Natural killer cell (primary cell): ENCODE data around the gene ZNF787. TPM values are rescaled to one million over a fixed set of nuclear protein-coding genes. Genes with fewer than 3 reads are reported as not detected.

Source experiments
- ATAC-seq, 3 donors: fragments of 150-1000 bp in 2 of 3; fragments of 200-7000 bp in 1 of 3; cut with Tn5 transposase; 1 replicate in 1 of 3; 2 replicates in 2 of 3; pipeline ENCODE4 v1.10.0; 2021; ENCODE audit warnings: mild to moderate bottlenecking in 2 of 3, moderate library complexity in 2 of 3
- DNase-seq, 2 donors: peaks; one replicate each; pipeline versions ENCODE4 v3.0.0 to v3.0.0-alpha.2; 2013 to 2021; ENCODE audit warnings: mixed read lengths in 1 of 2
- H3K27ac ChIP-seq: one replicate; pipeline ENCODE4 v1.5.1; 2013; ENCODE audit warnings: mild to moderate bottlenecking, low read length
- H3K27me3 ChIP-seq: one replicate; pipeline ENCODE4 v1.6.1; 2013; ENCODE audit warnings: low read length; ENCODE audit not compliant: control insufficient read depth, insufficient read depth
- H3K36me3 ChIP-seq: one replicate; pipeline ENCODE4 v1.6.1; 2013; ENCODE audit warnings: low read length; ENCODE audit not compliant: control insufficient read depth, insufficient read depth
- H3K4me1 ChIP-seq: one replicate; pipeline ENCODE4 v1.6.1; 2013; ENCODE audit warnings: low read length; ENCODE audit not compliant: control insufficient read depth, insufficient read depth
- H3K4me3 ChIP-seq: one replicate; pipeline ENCODE4 v1.5.1; 2013; ENCODE audit warnings: low read length
- H3K9me3 ChIP-seq: one replicate; pipeline ENCODE4 v1.6.1; 2013; ENCODE audit warnings: low read length; ENCODE audit not compliant: control insufficient read depth, insufficient read depth
- H3K27ac Mint-ChIP-seq, 2 donors: one replicate each; pipeline ENCODE4 v1.8.0; 2022; ENCODE audit warnings: mild to moderate bottlenecking in 2 of 2, mixed read lengths in 2 of 2, moderate library complexity in 1 of 2
- H3K27me3 Mint-ChIP-seq, 2 donors: one replicate each; pipeline ENCODE4 v1.8.0; 2022; ENCODE audit warnings: low read depth in 2 of 2, mixed read lengths in 2 of 2
- H3K36me3 Mint-ChIP-seq: one replicate; pipeline ENCODE4 v1.8.0; 2022; ENCODE audit warnings: mixed read lengths
- H3K4me1 Mint-ChIP-seq, 2 donors: one replicate each; pipeline ENCODE4 v1.8.0; 2022; ENCODE audit warnings: mixed read lengths in 2 of 2
- H3K4me3 Mint-ChIP-seq: one replicate; pipeline ENCODE4 v1.8.0; 2022; ENCODE audit warnings: mild to moderate bottlenecking, moderate library complexity, mixed read lengths
- H3K9me3 Mint-ChIP-seq, 2 donors: one replicate each; pipeline ENCODE4 v1.8.0; 2022; ENCODE audit warnings: mixed read lengths in 2 of 2
- WGBS: methylation state at CpG from one replicate; pipeline ENCODE4 v1.1.7; 2013; ENCODE audit warnings: missing lambda C conversion rate; ENCODE audit not compliant: insufficient coverage; 5-methylcytosine and 5-hydroxymethylcytosine counted together
- intact Hi-C: fragments of 100-400 bp; cut with micrococcal nuclease; formaldehyde crosslinking; loops from one replicate; pipeline ENCODE4 v1.14.2; 2022
- total RNA-seq, 4 donors: library from RNA; stranded (reverse); fragments of 120-200 nt in 1 of 4; gene quantifications; one replicate each; pipeline versions ENCODE4 v1.2.3 to v1.2.4, GENCODE V29; 2013 to 2022
- TF ChIP-seq, protein P1 (sequence below): fragments of 200-600 bp; IDR thresholded peaks from one replicate; pipeline ENCODE4 v1.8.0; 2022; ENCODE audit warnings: antibody characterized with exemption

ZNF787 gene
- total RNA-seq, 3 donors from 2014 or later (not counting 1 experiment from before 2014, with no cell fraction given): 23.9 to 42.0 (median 36.9) TPM

GRCh38 chr19:56110515-56111448, 10.3 kb downstream of the ZNF787 start:
- Histone ChIP-seq H3K4me1 (peaks cover 80% of the 10 kb centered on the region), H3K9me3 (no peaks in the 10 kb centered on the region), H3K27ac (peak overlapping the region; percentile 78), H3K27me3 (no peaks in the 10 kb centered on the region), H3K4me3 (no peak overlapping the region), H3K36me3 (peaks cover 4% of the 10 kb centered on the region)
- peaks cover 50 to 61% of the 10 kb centered on the region in 2 donors for H3K4me1 Mint-ChIP-seq
- TF ChIP-seq, protein P1, sequence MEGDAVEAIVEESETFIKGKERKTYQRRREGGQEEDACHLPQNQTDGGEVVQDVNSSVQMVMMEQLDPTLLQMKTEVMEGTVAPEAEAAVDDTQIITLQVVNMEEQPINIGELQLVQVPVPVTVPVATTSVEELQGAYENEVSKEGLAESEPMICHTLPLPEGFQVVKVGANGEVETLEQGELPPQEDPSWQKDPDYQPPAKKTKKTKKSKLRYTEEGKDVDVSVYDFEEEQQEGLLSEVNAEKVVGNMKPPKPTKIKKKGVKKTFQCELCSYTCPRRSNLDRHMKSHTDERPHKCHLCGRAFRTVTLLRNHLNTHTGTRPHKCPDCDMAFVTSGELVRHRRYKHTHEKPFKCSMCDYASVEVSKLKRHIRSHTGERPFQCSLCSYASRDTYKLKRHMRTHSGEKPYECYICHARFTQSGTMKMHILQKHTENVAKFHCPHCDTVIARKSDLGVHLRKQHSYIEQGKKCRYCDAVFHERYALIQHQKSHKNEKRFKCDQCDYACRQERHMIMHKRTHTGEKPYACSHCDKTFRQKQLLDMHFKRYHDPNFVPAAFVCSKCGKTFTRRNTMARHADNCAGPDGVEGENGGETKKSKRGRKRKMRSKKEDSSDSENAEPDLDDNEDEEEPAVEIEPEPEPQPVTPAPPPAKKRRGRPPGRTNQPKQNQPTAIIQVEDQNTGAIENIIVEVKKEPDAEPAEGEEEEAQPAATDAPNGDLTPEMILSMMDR: no peak
- peak overlapping the region; percentile 82 to 90 for H3K27ac Mint-ChIP-seq
- H3K9me3 Mint-ChIP-seq: no peaks in the 10 kb centered on the region
- no peak for ATAC-seq
- no peaks in the 10 kb centered on the region for H3K27me3 Mint-ChIP-seq
- 57% methylated on average over 8 of the region's 12 CpGs for WGBS
- no peak for DNase-seq
- intact Hi-C loops: loop anchor here (2.0 kb wide), 1 partner anchor 30 kb away; the partner anchor contains the start of gene ZNF444
- H3K4me3 Mint-ChIP-seq: peak overlapping the region; percentile 74
- no peaks in the 10 kb centered on the region for H3K36me3 Mint-ChIP-seq

DNA sequence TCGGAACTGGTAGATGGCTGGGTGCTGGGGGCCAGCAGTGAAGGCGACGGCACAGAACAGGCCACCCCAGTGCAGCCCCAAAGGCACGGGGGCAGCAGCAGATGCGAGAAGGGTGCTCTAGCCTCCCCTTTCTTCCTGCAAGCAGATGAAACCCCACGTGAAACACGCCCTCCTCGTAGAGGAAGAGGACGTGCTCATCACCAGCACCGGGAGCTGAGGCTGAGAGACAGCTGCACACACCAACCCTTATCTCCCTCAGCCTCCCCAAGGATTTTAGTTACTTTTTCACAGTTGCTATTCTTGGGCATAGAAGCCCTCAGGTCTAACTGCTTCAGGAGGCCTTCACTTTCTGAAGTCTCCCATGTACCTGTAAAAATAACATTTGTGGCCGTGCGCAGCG, 11.9 kb downstream of the ZNF787 start:
- Mint-ChIP-seq H3K27ac (peak overlapping the region in 1 of 2 donors; percentile 18), H3K9me3 (no peaks in the 10 kb centered on the region), H3K27me3 (no peaks in the 10 kb centered on the region), H3K4me3 (no peak overlapping the region), H3K36me3 (no peaks in the 10 kb centered on the region), H3K4me1 (peaks cover 45 to 64% of the 10 kb centered on the region in 2 donors)
- peaks cover 4% of the 10 kb centered on the region for H3K36me3 ChIP-seq
- H3K27ac ChIP-seq: no peak overlapping the region
- TF ChIP-seq, protein P1: no peak
- H3K4me3 ChIP-seq: no peak overlapping the region
- H3K27me3 ChIP-seq: no peaks in the 10 kb centered on the region
- ATAC-seq (no peak), DNase-seq (no peak)
- WGBS: 51% methylated on average over 13 of the region's 13 CpGs
- no peaks in the 10 kb centered on the region for H3K9me3 ChIP-seq
- H3K4me1 ChIP-seq: peaks cover 81% of the 10 kb centered on the region
- intact Hi-C loops: loop anchor here (10.0 kb wide), 1 partner anchor 66 kb away; the partner anchor contains the start of gene GALP

DNA sequence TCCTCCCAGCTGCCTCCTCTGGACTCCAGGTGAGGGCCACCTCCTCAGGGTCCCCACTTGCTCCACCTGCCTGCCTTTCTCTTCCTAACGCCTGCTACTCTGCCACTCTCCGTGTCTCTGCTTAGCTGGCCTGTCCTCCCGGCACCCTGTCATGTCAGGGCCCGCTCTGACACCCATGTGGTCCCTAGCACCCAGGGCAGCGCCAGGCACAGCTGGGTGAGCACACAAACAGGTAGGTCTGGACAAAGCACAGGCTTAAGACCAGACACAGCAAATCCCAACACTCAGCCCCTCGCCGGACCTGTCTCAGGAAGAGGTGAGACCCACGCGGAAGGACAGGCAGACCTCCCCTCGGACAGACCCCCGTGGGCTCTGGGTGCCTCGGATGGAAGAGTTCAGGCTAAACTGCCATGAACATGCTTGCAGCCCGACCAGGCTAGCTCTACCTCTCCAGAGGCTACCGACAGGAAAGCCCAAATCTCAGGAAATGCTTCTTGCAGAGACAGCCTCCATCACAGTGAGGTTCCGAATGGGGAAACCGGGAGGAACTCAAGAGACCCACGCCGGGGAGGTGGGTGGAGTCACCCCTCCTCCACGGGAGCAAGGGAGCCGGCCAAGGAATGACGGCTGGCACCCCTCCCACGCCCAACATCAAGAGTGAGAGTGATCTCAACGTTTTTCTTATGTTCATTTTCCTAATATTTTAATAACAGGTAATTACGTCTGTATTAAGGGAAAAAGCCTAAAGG, 12.5 kb downstream of the ZNF787 start:
- H3K27me3 Mint-ChIP-seq: no peaks in the 10 kb centered on the region
- H3K27me3 ChIP-seq: no peaks in the 10 kb centered on the region
- no peak overlapping the region for H3K4me3 ChIP-seq
- DNase-seq: no peak
- 62% methylated on average over 22 of the region's 24 CpGs for WGBS
- H3K4me1 ChIP-seq: peaks cover 75% of the 10 kb centered on the region
- peak overlapping the region; percentile 52 for H3K4me3 Mint-ChIP-seq
- intact Hi-C loops: loop anchor here (10.0 kb wide), 1 partner anchor 66 kb away; the partner anchor contains the start of gene GALP
- H3K9me3 ChIP-seq: no peaks in the 10 kb centered on the region
- H3K36me3 ChIP-seq: peaks cover 4% of the 10 kb centered on the region
- TF ChIP-seq, protein P1: no peak
- H3K27ac ChIP-seq: no peak overlapping the region
- no peaks in the 10 kb centered on the region for H3K36me3 Mint-ChIP-seq
- no peak for ATAC-seq
- H3K27ac Mint-ChIP-seq: peak overlapping the region; percentile 18 to 86
- peaks cover 44 to 59% of the 10 kb centered on the region in 2 donors for H3K4me1 Mint-ChIP-seq
- H3K9me3 Mint-ChIP-seq: no peaks in the 10 kb centered on the region
